ACHN (cell line): ENCODE measurements around the gene PDZK1IP1.

Experiments
- DNase-seq: peaks from one replicate; pipeline ENCODE4 v3.0.0-alpha.2; 2015
- in situ Hi-C: cut with HindIII; loops from 2 replicates; pipeline ENCODE4 v1.10.0; 2017; ENCODE audit warnings: low sequenced_read_pairs, low pct_ligation_motif_present, low pct_unique_long_range_greater_than_20kb

Gene PDZK1IP1

DNA sequence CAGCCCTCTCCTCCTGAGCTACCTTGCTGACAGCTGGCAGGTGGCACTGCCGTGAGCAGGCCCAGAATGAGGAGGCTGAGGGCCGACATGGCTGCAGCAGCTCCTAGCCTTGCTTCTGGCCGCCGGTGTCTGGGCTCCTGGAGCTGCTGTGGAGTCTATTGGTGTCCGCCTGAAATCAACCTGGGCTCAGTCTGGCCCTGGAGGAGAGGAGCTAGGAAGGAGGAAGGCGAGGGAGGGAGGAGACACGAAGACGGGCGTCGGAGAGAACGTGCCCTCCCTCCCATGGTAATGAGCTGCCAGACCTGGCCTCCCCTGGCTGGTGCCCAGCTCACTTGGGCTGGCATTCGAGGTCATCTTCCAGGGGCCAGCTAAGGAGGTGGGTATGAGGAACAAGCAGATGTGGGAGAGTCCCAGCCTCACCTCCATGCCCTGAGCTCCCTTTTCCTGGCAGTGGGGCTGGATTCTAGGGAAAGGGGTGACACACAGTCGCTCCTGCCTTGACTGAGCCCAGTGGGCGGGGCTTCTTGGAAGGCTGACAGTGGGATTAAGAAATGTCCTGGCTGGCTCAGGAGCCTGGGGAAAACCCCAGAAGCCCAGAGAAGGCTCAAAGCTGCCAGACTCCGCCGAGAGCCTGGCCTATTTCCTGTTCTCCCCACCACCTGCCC is at the start of gene PDZK1IP1:
Gene PDZK1IP1, minus strand, starts transcription at position 193 of the 665 bp plus-strand sequence. Its CDS starts 104 bp downstream, at position 89.
- peak; percentile 94 for DNase-seq
- in situ Hi-C loops: no loop called here

GRCh38 chr1:47238935-47239592 is 49.2 kb upstream of the PDZK1IP1 start:
- in situ Hi-C loops: no loop called here
- no peak for DNase-seq

- in situ Hi-C loops: no loop called here
- DNase-seq: no peak
Measured at GRCh38 chr1:47235806-47236205, 46.0 kb upstream of the PDZK1IP1 start.

DNA sequence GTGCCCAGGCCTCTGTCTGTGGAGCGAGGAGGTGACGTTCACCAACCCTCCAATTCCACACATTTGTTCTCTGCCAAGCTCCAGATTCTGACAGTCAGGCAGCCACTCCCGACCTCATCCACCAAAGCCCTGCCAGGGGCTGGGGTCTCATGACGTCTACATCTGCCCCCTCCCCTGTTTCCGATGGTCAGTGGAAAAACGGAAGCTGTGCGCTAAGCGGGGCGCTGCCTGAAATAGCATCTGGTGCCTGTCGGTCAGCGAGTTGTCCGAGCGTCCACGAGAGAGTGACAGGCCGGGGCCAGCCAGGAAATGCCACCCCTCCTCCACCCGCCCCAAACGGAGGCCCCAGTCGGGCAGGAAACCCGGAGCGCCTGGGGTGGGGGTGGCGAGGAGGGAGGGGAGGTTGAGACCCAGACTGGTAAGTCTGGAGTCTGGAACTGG is 45.4 kb upstream of the PDZK1IP1 start:
- in situ Hi-C loops: no loop called here
- no peak for DNase-seq

DNA sequence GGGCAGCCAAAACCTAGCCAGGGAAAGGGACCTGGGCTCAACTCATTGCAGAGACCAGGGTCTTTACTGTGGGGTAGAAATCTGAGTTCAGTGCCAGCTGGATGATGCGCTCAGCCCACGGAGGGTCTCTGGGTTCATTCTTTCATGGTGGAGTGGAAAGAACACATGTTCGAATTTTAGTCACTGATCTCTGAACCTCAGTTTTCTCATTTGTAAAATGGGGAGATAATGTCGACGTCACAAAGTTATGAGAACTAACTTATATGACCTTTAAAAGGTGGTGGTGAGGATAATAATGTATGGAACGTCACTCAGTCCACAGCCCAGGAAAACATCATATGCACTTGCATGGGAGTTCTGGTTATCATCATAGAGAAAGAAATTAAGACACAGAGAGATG is 43.4 kb upstream of the PDZK1IP1 start:
- in situ Hi-C loops: no loop called here
- no peak for DNase-seq

- in situ Hi-C loops: no loop called here
- DNase-seq: no peak
Measured at GRCh38 chr1:47232187-47232874, 42.5 kb upstream of the PDZK1IP1 start, which contains the start of gene TAL1. TAL1 (minus strand) TSS chr1:47232225; CDS start chr1:47225888, 6,337 bp downstream.

DNA sequence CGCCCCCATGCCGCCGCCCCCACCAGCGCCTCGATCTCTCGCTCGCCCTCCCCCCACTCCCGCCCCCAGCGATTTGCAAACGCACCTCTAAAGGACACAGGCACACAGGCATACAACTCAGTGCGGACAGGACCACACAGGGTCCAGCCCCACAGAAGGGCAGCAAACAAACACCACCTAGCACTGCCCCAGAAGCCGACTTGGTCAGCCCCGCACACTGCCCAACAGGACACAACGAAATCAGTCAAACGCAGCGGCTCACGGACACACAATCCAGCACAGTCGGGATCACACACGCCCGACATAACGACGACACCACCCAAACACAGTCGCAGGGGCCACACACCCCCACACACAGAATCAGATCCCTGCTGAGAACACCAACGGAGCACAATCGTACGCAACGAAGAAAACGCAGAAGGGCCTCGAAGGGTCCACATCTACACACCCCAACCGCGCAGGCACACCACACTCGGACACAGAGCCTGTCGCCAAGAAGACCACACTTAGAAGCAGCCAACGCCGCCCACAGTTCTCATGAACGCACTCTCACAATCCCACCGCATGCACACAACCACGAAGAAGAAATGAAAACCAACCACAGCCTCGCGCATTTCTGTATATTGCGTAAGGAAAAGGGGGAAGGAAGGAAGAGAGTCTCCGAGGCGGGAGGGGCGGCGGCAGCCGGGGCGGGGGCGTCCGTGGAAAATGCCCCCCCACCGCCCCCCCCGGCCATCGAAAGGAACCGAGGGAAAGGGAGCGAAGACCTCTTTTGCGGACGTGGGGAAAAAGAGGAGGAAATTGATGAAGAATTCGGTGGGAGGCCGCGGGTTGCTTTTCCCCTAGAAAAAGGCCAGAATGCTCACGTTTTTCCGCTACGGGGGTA is 41.7 kb upstream of the PDZK1IP1 start:
- in situ Hi-C loops: no loop called here
- DNase-seq: peak; percentile 56

- in situ Hi-C loops: no loop called here
- DNase-seq: no peak
Measured at GRCh38 chr1:47230692-47231300, 41.0 kb upstream of the PDZK1IP1 start.

- in situ Hi-C loops: no loop called here
- no peak for DNase-seq
Measured at GRCh38 chr1:47229886-47230691, 40.3 kb upstream of the PDZK1IP1 start.

- DNase-seq: no peak
- in situ Hi-C loops: no loop called here
Measured at GRCh38 chr1:47229031-47229885, 39.4 kb upstream of the PDZK1IP1 start.

- in situ Hi-C loops: no loop called here
- DNase-seq: no peak
Measured at GRCh38 chr1:47228644-47229030, 38.8 kb upstream of the PDZK1IP1 start.

DNA sequence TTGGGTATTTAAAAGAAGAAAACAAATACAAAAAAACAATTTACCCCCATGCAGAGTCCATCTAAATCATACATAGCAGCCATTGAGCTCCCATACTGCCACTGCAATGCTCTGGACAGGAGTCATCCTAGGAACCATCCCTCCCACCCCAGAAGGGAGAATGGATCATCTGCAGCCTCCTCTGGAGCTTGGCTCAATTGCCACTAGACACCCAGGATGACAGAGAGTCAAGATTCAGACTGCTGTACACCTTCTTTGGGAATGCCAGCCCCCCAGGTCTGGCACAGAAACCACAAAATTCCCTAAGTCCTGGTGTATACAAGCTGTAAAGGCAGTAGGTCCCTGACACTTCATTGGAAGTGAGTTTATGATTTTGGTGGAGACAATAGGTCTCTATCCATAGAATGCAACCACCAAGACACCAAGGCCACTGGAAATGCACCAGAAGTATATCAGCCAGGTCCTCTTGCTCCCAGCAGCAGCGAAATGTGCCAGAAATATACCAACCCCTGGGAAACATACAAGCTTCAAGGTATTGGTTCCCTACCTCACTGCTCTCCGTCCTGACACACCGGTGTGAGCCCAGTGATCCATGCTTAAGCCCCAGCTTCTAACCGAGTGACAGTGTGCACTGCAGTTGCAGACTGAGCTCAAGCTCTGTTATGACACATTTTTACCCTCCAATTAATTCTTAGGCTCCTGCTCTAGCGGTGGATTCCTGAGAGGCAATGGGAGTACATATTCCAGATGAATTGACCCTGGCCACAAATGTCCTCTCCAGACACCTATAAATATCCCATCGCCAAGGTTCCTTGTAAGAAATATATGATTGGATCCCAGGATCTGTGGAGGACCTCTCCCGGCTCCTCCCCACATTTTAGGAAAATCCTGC is 37.8 kb upstream of the PDZK1IP1 start:
- in situ Hi-C loops: no loop called here

GRCh38 chr1:47226839-47227215 is 37.0 kb upstream of the PDZK1IP1 start:
- no peak for DNase-seq
- in situ Hi-C loops: no loop called here

More for the DNA sequence above, 37.8 kb upstream of the PDZK1IP1 start:
- DNase-seq: no peak

GRCh38 chr1:47226121-47226838 is 36.4 kb upstream of the PDZK1IP1 start:
- DNase-seq: no peak

GRCh38 chr1:47225430-47226100 is 35.7 kb upstream of the PDZK1IP1 start:
- DNase-seq: no peak
- in situ Hi-C loops: no loop called here

More at GRCh38 chr1:47226121-47226838, 36.4 kb upstream of the PDZK1IP1 start:
- in situ Hi-C loops: no loop called here
